GM19240 (cell line): Measurements from ENCODE around the gene PTP4A2.

Experiments
- DNase-seq: peaks from one replicate; pipeline ENCODE4 v3.0.0; 2011; ENCODE audit warnings: low spot score; ENCODE audit not compliant: insufficient read length

Gene PTP4A2

GRCh38 chr1:31861346-31861745 is 76.8 kb downstream of the PTP4A2 start:
- no peak for DNase-seq

GRCh38 chr1:31860581-31860980 is 77.6 kb downstream of the PTP4A2 start:
- DNase-seq, result no peak

- DNase-seq, result no peak
Measured at GRCh38 chr1:31859719-31860118, 78.4 kb downstream of the PTP4A2 start.

GRCh38 chr1:31859044-31859443 is 79.1 kb downstream of the PTP4A2 start:
- no peak for DNase-seq

GRCh38 chr1:31857863-31858262 is 80.3 kb downstream of the PTP4A2 start:
- no peak for DNase-seq
